HG03139 (cell line): ENCODE results near the gene ATAD2B.
"Not testable (repeated sequence)": the region's sequence is repeated elsewhere in the genome, so short reads cannot be mapped to it uniquely, and the experiment has no call there.

Experiments used
- ATAC-seq: cut with Tn5 transposase; IDR thresholded peaks from one replicate; pipeline ENCODE4 v1.9.1; 2021; ENCODE audit not compliant: unreplicated experiment

ATAD2B gene

DNA sequence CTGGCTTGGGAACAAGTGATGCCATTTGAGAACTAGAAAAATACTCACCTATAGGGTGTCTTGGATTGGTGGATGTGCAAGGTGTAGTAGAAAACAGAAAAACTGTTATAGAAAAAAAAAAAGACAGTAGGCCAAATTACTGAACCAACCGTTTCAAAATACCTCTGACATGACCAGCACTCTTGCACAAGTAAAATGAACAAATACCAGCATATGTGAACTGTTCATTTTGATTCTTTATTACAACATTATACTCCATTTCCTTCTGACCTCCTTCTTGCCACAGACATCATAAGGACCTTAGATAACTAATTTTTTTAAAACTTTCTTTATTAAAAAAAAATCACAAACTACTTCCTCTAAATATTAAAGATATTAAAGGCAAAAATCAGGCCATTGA is 125.5 kb downstream of the ATAD2B start:
- ATAC-seq, result no peak

GRCh38 chr2:23794234-23794633 is 132.7 kb downstream of the ATAD2B start:
- no peak for ATAC-seq

DNA sequence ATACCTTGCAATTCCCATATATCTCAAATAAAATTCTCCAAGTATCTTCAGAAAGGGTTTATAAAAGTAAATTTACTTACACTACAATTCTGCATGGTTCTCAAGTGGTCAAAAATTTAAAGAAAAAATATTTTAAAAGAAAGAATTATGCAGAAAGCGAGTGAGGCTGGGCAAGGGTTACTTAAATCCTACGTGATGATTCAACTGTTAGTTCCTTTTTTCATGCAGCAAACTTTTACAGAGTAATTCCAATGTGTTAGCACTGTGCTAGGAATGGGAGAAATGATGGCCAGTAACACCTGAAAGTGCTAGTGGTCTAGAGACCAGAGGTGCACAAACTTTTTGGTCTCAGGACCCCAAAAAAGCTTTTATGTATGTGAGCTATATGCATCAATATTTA is 133.4 kb downstream of the ATAD2B start:
- no peak for ATAC-seq

- ATAC-seq, result no peak
Measured at GRCh38 chr2:23791030-23791429, 135.9 kb downstream of the ATAD2B start.

- no peak for ATAC-seq
Measured at GRCh38 chr2:23789012-23789411, 137.9 kb downstream of the ATAD2B start.

DNA sequence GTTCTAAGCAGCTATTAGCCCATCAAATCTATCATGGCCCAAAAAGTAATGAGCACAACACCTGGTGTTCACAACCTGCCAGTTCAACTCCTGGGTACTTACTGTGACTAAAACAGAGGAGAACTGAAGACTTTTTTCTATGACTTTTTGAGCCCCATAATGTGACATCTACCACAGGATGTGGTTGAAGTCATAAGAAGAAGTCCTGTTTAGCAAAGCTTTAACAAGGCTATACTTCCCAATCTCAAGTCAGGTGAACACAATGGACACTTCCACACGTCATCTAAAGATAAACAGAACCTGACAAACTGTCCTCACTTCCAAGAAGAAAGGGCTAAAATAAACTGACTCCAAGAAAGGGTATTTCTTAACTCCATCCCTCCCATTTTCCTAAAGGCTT is 138.8 kb downstream of the ATAD2B start:
- ATAC-seq, result peak; percentile 72

- ATAC-seq, result no peak
Measured at GRCh38 chr2:23784971-23785370, 142.0 kb downstream of the ATAD2B start.

GRCh38 chr2:23782646-23783045 is 144.3 kb downstream of the ATAD2B start:
- ATAC-seq, result no peak

- ATAC-seq, result no peak
Measured at GRCh38 chr2:23782126-23782525, 144.8 kb downstream of the ATAD2B start.

GRCh38 chr2:23780465-23780864 is 146.5 kb downstream of the ATAD2B start:
- not testable (repeated sequence) for ATAC-seq

DNA sequence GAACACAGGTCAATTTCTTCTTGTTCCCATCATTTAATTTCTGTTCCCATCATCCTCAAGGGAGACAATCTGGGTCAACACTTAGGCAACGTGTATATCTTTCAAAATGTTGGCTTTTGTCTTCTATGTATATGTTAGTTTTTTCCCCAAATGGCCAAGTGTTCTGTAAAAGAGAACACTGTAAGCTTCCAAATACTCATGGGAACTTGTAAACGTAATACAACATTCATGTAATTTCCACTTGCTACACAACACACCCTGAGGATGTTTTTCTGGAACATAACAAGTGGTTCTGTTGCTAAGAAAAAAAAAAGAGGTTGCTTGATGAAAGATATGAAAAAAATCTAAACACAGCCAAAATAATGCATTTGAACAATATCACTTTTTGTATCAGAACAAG is 149.1 kb downstream of the ATAD2B start:
- no peak for ATAC-seq

GRCh38 chr2:23776021-23776420 is 150.9 kb downstream of the ATAD2B start:
- ATAC-seq, result no peak

DNA sequence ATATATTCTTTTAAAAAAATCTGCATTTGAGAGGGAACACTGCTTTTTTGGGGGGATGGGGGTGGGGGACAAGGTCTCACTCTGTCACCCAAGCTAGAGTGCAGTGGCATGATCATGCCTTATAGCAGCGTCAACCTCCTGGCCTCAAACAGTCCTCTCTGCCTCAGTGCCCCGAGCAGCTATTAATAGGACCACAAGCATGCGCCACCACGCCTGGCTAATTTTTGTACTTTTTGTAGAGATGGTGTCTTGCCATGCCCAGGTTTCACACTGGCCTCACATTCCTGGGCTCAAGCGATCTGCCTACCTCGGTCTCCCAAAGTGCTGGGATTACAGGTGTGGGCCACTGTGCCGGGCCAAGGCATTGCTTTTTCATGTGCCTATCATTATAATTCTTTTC is 154.2 kb downstream of the ATAD2B start:
- ATAC-seq, result no peak

DNA sequence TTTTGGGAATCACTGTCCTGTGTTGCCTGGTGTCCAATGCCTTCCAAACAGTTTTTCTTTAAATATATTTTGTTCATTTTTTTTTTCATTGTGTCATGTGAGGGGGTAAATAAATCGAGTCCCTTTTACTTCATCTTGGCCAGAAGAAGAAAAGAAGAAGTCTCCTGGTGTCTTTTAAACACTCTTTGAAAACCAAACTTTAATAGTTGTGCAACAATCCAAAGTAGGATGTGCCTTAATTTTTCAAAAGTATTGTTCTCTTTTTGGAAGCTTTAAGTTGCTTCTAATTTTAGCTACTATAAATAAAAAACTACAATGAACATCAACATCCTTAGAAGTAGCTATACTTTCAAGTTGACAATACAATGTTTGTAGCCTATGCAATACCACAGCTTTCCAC is 154.9 kb downstream of the ATAD2B start:
- ATAC-seq, result no peak

- ATAC-seq, result no peak
Measured at GRCh38 chr2:23769364-23769763, 157.6 kb downstream of the ATAD2B start.

DNA sequence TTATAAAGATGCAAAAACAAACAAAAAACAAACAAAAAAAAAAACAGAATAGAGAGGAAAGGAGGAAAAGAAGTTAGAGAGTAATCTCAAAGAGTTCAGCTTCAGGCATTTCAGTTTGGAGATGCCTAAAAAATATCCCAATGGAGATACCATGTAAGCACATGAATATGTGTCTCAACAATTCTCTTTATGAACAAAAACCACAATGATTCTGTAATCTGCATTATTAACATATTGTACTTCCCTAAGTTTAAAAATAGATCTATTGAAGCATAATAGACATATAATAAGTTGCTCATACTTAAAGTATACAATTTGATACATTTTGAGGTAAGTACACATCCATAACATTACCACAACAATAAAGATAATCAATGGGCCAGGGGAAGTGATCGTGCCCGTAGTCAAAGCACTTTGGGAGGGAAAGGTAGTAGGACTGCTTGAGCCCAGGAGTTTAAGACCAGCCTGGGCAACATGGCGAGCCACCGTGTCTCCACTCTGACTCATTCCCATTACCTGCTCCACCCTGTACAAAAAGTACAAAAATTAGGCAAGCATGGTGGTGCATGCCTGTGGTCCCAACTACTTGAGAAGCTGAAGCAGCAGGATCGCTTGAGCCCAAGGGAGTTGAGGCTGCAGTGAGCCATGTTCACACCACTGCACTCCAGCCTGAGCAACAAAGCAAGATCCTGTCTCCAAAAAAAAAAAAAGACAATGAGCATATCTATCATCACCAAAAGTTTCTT is 158.9 kb downstream of the ATAD2B start:
- ATAC-seq, result no peak

DNA sequence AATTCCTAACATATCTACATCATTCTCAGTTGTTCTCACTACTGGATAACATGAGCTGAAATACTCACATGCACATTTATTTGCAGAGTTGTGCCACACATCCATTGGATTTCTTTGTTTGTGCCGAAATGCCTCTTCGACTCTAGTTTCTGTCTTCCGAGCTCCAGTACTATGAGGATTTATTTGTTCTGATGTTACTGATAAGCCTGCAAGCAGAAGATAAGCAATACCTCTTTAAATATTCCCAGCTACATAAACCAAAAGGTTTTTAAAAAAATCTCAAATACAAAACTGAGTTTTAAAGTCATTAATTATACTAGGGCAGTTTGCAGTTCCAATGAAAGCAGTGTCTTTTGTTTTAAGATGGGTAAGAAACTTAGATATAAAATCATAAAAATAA is 164.8 kb downstream of the ATAD2B start:
- no peak for ATAC-seq

GRCh38 chr2:23761638-23762037 is 165.3 kb downstream of the ATAD2B start:
- no peak for ATAC-seq

DNA sequence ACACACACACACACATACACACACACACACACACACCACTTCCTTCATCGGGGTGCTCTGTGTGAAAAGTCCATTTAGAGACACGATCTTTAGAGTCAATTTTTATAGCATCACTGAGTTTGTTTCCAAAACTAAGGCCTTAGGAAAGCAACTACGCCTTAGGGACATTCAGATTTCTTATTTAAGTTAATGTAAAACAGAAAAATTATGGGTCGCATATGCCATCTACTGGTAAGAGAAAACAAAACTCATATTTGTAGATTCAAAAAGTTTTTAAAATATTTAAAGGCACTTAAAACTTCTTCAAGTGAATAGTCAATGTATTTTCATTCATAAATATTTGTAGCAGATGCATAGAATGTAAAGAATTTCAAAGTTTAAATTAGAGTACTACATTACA is 166.2 kb downstream of the ATAD2B start:
- no peak for ATAC-seq

GRCh38 chr2:23757686-23758433 is 169.1 kb downstream of the ATAD2B start:
- no peak for ATAC-seq

DNA sequence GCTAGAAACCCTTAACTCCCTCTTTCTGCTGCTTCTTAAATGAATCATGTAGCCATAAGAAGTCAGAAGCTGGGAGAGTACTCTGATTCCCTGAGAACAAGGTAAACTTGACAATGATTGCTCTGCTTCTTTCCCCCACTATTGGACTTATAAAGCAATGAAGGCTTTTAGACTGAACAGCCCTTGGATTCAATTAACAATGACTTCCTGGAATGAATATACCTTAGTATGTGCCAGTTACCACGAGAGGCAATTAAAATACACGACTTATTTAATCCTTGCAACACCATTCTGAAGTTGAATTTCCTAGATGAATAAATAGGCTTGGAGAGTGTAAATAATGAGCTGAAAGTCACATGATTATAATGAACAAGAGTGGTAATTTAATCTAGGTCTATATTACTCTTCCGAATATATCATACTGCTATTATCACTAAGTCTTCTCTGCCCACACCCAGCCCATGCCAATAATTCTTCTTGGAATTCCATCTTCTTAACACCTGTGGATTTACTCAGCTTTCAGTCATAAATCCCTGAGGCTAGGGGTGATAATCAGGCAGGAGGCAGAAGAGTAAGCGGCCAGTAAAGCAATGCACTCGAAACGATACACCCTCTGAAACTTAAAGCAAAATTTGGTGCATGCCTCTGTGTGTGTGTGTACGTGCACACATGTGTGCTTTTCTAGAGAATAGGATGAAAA is 170.2 kb downstream of the ATAD2B start:
- ATAC-seq, result no peak

GRCh38 chr2:23754970-23755369 is 172.0 kb downstream of the ATAD2B start:
- ATAC-seq, result no peak
